Osteocyte (in vitro differentiated cells): Measurements from ENCODE around the gene ITGAL. TPM values are rescaled to one million over a fixed set of nuclear protein-coding genes. Genes with fewer than 3 reads are reported as not detected.

Source experiments
- DNase-seq: peaks from one replicate; pipeline ENCODE4 v3.0.0; 2021; ENCODE audit warnings: mixed read lengths; ENCODE audit not compliant: unreplicated experiment; ENCODE audit errors: extremely low spot score
- H3K27ac Mint-ChIP-seq: one replicate; pipeline ENCODE4 v1.8.0; 2021; ENCODE audit warnings: mild to moderate bottlenecking, mixed read lengths; ENCODE audit not compliant: unreplicated experiment
- H3K27me3 Mint-ChIP-seq: one replicate; pipeline ENCODE4 v1.8.0; 2021; ENCODE audit warnings: mixed read lengths; ENCODE audit not compliant: unreplicated experiment
- H3K36me3 Mint-ChIP-seq: one replicate; pipeline ENCODE4 v1.8.0; 2021; ENCODE audit warnings: mixed read lengths; ENCODE audit not compliant: unreplicated experiment
- H3K4me1 Mint-ChIP-seq: one replicate; pipeline ENCODE4 v1.8.0; 2021; ENCODE audit warnings: mixed read lengths; ENCODE audit not compliant: unreplicated experiment
- H3K4me3 Mint-ChIP-seq: one replicate; pipeline ENCODE4 v1.8.0; 2021; ENCODE audit warnings: mild to moderate bottlenecking, moderate library complexity, mixed read lengths; ENCODE audit not compliant: unreplicated experiment
- H3K9me3 Mint-ChIP-seq: one replicate; pipeline ENCODE4 v1.8.0; 2021; ENCODE audit warnings: mixed read lengths; ENCODE audit not compliant: unreplicated experiment
- total RNA-seq: library from RNA; stranded (reverse); gene quantifications from 2 replicates; pipeline ENCODE4 v1.2.1, GENCODE V29; 2021
- TF ChIP-seq, protein P1 (sequence below): fragments of 200-600 bp; sonication (generic); IDR thresholded peaks from 2 replicates; pipeline ENCODE4 v1.5.0; 2021; ENCODE audit warnings: antibody characterized with exemption, mild to moderate bottlenecking, moderate library complexity

Gene ITGAL
- total RNA-seq, 1 donor from 2014 or later, result not detected

DNA sequence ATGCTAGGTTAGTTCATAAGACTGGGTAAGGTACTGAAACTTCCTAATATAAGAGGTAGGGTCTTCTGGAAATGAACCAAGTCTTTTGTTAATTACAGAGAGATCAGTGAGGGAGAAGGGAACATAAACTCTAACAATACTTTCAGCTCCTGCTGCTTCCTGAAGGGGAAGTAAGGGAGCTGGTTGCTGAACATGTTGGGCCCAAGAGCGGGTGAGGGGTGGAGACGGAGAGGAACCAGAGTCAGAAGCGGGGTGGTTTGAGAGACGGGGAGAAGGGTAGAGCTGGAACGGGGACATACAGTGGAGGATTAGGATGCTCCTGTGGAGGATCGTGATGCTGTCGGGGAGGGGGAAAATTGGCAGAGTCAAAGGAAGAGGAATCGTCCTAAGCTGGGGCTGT lies 73.6 kb downstream of the ITGAL start:
- Mint-ChIP-seq H3K27me3 (no peaks in the 10 kb centered on the region), H3K27ac (no peak overlapping the region), H3K4me1 (no peaks in the 10 kb centered on the region), H3K9me3 (no peaks in the 10 kb centered on the region), H3K36me3 (no peaks in the 10 kb centered on the region), H3K4me3 (no peak overlapping the region)
- DNase-seq, result no peak
- TF ChIP-seq, protein P1, sequence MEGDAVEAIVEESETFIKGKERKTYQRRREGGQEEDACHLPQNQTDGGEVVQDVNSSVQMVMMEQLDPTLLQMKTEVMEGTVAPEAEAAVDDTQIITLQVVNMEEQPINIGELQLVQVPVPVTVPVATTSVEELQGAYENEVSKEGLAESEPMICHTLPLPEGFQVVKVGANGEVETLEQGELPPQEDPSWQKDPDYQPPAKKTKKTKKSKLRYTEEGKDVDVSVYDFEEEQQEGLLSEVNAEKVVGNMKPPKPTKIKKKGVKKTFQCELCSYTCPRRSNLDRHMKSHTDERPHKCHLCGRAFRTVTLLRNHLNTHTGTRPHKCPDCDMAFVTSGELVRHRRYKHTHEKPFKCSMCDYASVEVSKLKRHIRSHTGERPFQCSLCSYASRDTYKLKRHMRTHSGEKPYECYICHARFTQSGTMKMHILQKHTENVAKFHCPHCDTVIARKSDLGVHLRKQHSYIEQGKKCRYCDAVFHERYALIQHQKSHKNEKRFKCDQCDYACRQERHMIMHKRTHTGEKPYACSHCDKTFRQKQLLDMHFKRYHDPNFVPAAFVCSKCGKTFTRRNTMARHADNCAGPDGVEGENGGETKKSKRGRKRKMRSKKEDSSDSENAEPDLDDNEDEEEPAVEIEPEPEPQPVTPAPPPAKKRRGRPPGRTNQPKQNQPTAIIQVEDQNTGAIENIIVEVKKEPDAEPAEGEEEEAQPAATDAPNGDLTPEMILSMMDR, result no peak

DNA sequence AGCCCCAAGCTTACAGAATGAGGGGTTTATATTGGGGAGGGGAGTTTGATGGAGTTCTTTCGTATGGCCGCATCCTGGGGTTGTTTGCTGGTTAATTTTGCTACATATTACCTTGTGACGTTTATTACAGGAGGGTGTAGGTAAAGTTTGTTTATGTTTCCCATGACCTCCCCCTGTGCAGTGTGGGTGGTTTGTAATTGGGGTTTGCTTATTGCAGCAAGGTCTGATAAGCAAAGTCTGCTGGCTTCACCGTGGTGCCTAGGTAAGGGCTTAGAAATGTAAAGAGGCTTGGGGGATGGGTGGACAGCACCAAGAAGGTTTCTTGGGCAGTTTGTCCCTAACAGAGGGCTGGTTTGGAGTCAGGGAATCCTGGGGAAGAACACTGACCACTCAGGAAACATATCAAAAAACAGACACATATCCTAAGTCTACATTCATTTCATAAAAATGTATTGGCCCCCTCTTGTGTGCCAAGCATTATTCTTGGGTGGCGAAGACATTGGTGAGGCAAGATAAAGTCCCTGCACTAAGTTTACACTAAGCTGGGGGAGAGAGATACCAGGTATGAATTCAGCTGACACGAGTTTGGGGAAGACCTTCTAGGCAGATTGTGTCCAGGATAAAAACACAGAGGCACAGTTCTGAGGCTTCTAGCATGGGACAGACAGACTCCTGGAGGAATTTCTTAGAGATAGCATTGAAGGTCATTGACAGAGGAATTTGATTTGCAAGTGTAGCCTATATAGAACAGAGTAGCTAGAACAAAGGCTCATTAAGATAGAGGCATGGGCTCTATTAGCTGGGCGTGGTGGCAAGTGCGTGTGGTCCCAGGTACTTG lies 76.1 kb downstream of the ITGAL start:
- DNase-seq, result no peak
- no peaks in the 10 kb centered on the region for H3K4me1 Mint-ChIP-seq
- no peak overlapping the region for H3K4me3 Mint-ChIP-seq
- H3K9me3 Mint-ChIP-seq, result no peaks in the 10 kb centered on the region
- H3K36me3 Mint-ChIP-seq, result peaks cover 7% of the 10 kb centered on the region
- TF ChIP-seq, protein P1, result no peak
- H3K27me3 Mint-ChIP-seq, result no peaks in the 10 kb centered on the region
- no peak overlapping the region for H3K27ac Mint-ChIP-seq

DNA sequence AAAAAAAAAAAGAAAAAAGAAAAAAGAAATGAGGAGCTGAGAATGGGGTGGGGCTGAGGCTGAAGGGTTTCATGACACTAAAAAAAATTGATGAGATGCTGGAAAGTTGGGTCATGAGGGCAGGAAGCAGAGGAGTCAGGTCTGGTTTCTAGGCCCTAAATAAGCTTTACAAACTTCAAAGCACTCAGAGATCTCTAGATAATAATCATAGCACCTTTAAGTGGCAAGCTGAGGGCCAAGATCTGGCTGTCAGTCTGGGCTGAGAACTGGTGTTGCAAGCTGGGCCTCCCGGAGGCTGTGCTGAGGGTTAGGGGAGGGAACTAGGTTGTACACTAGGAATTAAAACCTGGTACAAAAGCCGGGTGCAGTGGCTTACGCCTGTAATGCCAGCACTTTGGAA lies 79.2 kb downstream of the ITGAL start:
- Mint-ChIP-seq H3K36me3 (peaks cover 17% of the 10 kb centered on the region), H3K9me3 (no peaks in the 10 kb centered on the region), H3K27me3 (no peaks in the 10 kb centered on the region), H3K27ac (no peak overlapping the region), H3K4me1 (peaks cover 7% of the 10 kb centered on the region), H3K4me3 (no peak overlapping the region)
- TF ChIP-seq, protein P1, result no peak
- no peak for DNase-seq

DNA sequence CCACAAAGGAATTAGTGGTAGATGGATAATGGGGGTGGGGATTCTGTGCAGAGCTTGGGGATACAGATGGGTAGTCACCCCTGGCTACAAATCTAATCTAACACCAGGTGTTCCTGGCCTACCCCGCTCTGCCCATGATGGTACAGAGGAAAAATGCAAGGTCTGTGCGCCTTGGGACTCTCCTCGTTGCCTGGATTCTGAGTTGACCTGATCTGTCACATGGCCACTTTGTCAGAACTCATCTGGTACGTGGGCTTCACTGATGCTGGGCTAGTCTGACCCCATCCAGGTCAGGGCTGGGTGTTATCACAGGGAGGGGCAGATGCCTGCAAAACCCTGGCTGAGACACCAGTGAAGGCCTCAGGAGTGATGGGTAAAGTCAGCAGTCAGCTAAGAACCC lies 80.4 kb downstream of the ITGAL start:
- Mint-ChIP-seq H3K9me3 (no peaks in the 10 kb centered on the region), H3K27me3 (no peaks in the 10 kb centered on the region), H3K27ac (no peak overlapping the region)

DNA sequence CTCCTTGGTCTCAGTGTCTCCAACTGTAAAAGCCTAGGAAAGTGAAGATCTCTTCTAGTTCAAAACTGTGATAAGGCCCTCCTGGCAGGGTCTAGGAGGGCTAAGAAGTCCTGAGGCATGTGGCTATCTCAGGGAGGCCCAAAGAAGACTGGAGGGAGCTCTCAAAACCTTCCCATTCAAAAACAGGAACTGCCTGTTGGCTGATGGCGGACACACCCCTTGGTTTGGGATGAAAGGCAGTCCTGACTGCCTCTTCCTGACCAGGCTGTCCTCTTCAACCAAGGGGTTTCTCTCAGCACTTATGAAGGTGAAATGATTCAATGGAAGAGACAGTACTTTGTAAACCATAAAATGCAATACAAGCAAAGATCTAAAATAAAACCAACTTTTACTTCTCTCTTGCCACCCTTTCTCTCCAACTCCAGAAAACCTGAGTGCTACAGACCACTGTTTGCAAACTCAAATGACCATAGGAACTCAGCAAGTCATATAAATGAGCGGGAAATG lies 80.9 kb downstream of the ITGAL start:
- H3K9me3 Mint-ChIP-seq, result no peaks in the 10 kb centered on the region
- H3K27ac Mint-ChIP-seq, result no peak overlapping the region
- no peak overlapping the region for H3K4me3 Mint-ChIP-seq
- peaks cover 13% of the 10 kb centered on the region for H3K4me1 Mint-ChIP-seq
- no peak for DNase-seq
- H3K27me3 Mint-ChIP-seq, result no peaks in the 10 kb centered on the region
- H3K36me3 Mint-ChIP-seq, result peaks cover 17% of the 10 kb centered on the region
- TF ChIP-seq, protein P1, result no peak

More for the DNA sequence above, 80.4 kb downstream of the ITGAL start:
- H3K36me3 Mint-ChIP-seq, result peaks cover 17% of the 10 kb centered on the region
- DNase-seq, result no peak
- H3K4me1 Mint-ChIP-seq, result peaks cover 13% of the 10 kb centered on the region
- TF ChIP-seq, protein P1, result no peak
- no peak overlapping the region for H3K4me3 Mint-ChIP-seq
